Measurements from ENCODE around the gene RUSC2.

RUSC2 gene

GRCh38 chr9:35478871-35479270, 11.0 kb upstream of the RUSC2 start:
- CTCF ChIA-PET: interaction anchor here (0.6 to 2.6 kb wide), 6 partner anchors 33 to 362 kb away, joined by 3 to 13 read pairs (median 4); partner anchors contain the start of gene ATOSB
- DNase-seq (ENCODE audit: low spot score): no peak
- TF ChIP-seq, protein P1, sequence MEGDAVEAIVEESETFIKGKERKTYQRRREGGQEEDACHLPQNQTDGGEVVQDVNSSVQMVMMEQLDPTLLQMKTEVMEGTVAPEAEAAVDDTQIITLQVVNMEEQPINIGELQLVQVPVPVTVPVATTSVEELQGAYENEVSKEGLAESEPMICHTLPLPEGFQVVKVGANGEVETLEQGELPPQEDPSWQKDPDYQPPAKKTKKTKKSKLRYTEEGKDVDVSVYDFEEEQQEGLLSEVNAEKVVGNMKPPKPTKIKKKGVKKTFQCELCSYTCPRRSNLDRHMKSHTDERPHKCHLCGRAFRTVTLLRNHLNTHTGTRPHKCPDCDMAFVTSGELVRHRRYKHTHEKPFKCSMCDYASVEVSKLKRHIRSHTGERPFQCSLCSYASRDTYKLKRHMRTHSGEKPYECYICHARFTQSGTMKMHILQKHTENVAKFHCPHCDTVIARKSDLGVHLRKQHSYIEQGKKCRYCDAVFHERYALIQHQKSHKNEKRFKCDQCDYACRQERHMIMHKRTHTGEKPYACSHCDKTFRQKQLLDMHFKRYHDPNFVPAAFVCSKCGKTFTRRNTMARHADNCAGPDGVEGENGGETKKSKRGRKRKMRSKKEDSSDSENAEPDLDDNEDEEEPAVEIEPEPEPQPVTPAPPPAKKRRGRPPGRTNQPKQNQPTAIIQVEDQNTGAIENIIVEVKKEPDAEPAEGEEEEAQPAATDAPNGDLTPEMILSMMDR (conservative IDR thresholded peaks at IDR 0.05; ENCODE audit: low read depth): no peak
- POLR2A ChIA-PET (ENCODE audit: low non-redundant PET): interaction anchor here (0.6 to 0.7 kb wide), 2 partner anchors 77 to 321 kb away, joined by 3 read pairs; no protein-coding TSS in a partner anchor
- H3K27ac ChIP-seq: no peak overlapping the region

DNA sequence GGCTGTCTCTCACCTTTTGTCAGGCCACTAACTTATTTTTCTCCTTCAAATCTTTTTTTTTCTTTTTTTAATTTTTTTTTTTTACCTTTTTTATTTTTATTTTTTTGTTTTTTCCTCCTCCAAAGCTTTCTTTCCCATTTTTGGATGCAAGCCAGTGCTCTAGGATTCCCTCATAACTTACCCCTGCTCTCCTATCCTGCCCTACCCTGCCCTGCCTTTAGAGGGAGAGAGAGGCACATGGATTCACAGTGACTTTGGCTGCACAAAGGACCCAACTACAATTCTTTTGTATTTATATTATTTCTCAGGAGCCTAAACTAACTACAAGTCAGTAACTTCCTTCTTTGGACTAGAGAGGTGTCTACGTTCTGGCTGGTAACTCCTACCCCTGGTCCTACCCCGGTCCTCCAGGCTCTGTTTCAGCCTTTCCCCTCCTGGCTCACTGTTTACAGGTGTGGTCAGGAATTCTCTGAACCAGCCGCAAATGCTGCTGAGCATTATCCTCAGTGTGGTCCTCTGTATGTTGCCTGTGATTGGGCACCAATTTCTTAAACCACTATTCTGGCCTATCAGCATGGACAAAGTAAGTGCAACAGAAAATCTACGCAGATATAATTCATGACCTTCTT, 8.4 kb upstream of the RUSC2 start:
- CTCF ChIA-PET: interaction anchor here (0.6 to 1.2 kb wide), 11 partner anchors 11 to 410 kb away, joined by 3 to 7 read pairs (median 3); no protein-coding TSS in a partner anchor
- TF ChIP-seq, protein P1 (conservative IDR thresholded peaks at IDR 0.05; ENCODE audit: low read depth): peak; percentile 62
- POLR2A ChIA-PET (ENCODE audit: low non-redundant PET): no interaction called here
- peak; percentile 77 for DNase-seq (ENCODE audit: low spot score)
- no peak overlapping the region for H3K27ac ChIP-seq

DNA sequence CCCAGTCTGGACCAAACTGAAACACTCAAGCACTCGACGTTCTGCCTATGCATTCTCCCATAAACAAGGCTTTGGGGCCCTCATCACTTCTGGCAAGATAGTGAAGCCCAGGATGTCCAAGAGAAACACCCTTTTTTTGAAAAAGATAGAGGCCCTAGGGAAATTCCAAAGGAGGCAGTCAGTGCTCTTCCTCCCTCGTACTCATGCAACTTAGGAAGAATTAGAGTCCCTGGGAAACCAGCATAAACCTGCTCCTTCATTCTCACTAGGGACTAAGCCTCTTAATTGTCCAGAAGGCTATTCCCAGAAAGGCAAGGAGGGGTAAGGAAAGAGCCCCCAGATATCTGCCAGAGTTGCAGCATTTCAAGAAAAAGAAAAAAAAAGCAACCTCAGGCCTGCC, 7.8 kb upstream of the RUSC2 start:
- TF ChIP-seq, protein P1 (conservative IDR thresholded peaks at IDR 0.05; ENCODE audit: low read depth): no peak
- H3K27ac ChIP-seq: no peak overlapping the region
- DNase-seq (ENCODE audit: low spot score): no peak
- POLR2A ChIA-PET (ENCODE audit: low non-redundant PET): no interaction called here
- CTCF ChIA-PET: no interaction called here

DNA sequence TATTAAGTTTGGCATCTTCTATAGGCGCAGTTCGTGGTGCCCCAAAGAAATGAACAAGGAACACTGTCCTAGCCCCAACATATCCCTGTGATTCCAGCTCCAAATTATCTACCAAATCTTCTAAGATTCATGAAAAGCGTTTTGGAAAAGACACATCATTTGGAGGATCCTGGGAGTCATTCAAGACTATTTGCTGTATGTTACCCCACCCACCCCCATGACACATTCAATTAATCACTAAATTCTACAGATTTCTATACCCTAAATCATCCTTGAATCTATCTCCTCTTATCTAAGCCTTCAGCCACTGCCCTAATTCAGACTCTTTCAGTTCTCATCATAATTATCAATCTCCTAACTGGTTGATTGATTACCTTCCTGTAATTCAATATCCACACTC, 5.5 kb upstream of the RUSC2 start:
- CTCF ChIA-PET: interaction anchor here (0.6 to 1.7 kb wide), 3 partner anchors 68 to 384 kb away, joined by 3 to 13 read pairs (median 4); no protein-coding TSS in a partner anchor
- H3K27ac ChIP-seq: no peak overlapping the region
- TF ChIP-seq, protein P1 (conservative IDR thresholded peaks at IDR 0.05; ENCODE audit: low read depth): no peak
- POLR2A ChIA-PET (ENCODE audit: low non-redundant PET): no interaction called here
- no peak for DNase-seq (ENCODE audit: low spot score)

GRCh38 chr9:35487081-35487480, 2.8 kb upstream of the RUSC2 start:
- ChIA-PET POLR2A (ENCODE audit: low non-redundant PET) (no interaction called here), CTCF (interaction anchor here (0.5 to 1.5 kb wide), 2 partner anchors 67 to 370 kb away, joined by 4 to 8 read pairs; no protein-coding TSS in a partner anchor)
- TF ChIP-seq, protein P1 (conservative IDR thresholded peaks at IDR 0.05; ENCODE audit: low read depth): no peak
- H3K27ac ChIP-seq: no peak overlapping the region
- DNase-seq (ENCODE audit: low spot score): no peak

GRCh38 chr9:35488021-35488420, 1.9 kb upstream of the RUSC2 start:
- ChIA-PET CTCF (no interaction called here), POLR2A (ENCODE audit: low non-redundant PET) (no interaction called here)
- no peak for DNase-seq (ENCODE audit: low spot score)
- H3K27ac ChIP-seq: no peak overlapping the region
- TF ChIP-seq, protein P1 (conservative IDR thresholded peaks at IDR 0.05; ENCODE audit: low read depth): no peak

Measured in RWPE1 (cell line).